ENCODE data around the gene SLC9A9.

GRCh38 chr3:143337387-143337786, 510.9 kb downstream of the SLC9A9 start:
- no peak for TF ChIP-seq CTCF (optimal IDR thresholded peaks at IDR 0.05 in 1 of 3, IDR thresholded peaks at IDR 0.05 in 1 of 3, conservative IDR thresholded peaks at IDR 0.05 in 1 of 3; ENCODE audit: extremely low read depth in 1 of 3, insufficient read depth in 2 of 3, low read length in 3 of 3)
- TF ChIP-seq EZH2 (IDR thresholded peaks at IDR 0.05; ENCODE audit: low read length), result no peak

Measured in keratinocyte (primary cell).